Dendritic cell treated with granulocyte-macrophage colony-stimulating factor and Interleukin-4, amounts not matched to agents 40 ng/mL and 50 ng/mL, for 4 days (primary cell): ENCODE data around the gene COL4A6.

Experiments used
- H3K27ac Mint-ChIP-seq: one replicate; pipeline ENCODE4 v1.8.0; 2022; ENCODE audit warnings: mild to moderate bottlenecking, mixed read lengths
- H3K27me3 Mint-ChIP-seq: one replicate; pipeline ENCODE4 v1.8.0; 2022; ENCODE audit warnings: mild to moderate bottlenecking, mixed read lengths
- H3K36me3 Mint-ChIP-seq: one replicate; pipeline ENCODE4 v1.8.0; 2022; ENCODE audit warnings: low read depth, mixed read lengths
- H3K4me1 Mint-ChIP-seq: one replicate; pipeline ENCODE4 v1.8.0; 2022; ENCODE audit warnings: low read depth, mixed read lengths
- H3K4me3 Mint-ChIP-seq: one replicate; pipeline ENCODE4 v1.8.0; 2022; ENCODE audit warnings: mild to moderate bottlenecking, moderate library complexity, mixed read lengths
- H3K9me3 Mint-ChIP-seq: one replicate; pipeline ENCODE4 v1.8.0; 2022; ENCODE audit warnings: mixed read lengths
- intact Hi-C: fragments of 100-400 bp; cut with micrococcal nuclease; formaldehyde crosslinking; loops from one replicate; pipeline ENCODE4 v1.15.0; 2022

COL4A6 gene

DNA sequence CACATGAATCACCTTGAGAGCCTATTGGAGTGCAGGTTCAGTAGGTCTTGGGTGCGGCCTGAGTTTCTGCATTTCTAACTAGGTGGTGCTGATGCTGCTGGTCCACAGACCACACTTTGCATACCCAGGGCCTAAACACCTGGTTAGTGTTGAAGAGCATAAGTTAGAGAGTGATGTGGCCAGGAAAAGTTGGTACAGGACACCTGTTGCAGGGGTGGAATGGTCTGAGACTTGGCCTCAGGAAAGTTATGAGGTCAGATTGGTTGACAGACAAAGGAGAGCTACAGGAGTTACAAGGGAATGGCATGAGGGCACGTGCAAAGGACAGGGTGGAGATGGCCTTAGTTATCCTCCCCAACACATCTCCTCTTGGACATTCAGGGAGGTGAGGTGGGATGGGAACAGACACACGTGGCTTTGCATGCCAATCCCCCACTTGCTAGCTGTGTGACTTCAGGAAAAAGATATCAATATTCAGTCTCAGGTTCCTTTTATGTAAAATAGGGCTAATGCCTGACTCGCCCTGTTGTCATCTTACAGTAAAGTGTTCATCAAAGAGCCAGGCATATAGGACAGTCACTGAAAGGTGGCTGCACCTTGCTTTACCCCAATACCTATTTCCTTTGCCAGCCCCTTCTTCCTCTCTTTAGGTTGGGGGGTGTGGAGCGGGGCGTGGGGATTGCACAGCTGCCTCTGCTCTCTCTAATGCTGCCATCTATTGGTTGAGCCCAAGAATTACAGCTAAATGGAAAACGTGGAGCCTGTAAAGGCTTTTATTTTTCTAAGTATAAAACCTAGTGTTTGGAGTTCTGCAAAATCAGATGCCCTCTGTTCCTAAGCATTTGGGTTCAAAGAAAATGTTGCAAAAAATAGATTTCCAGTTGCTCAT lies 299.2 kb downstream of the COL4A6 start:
- intact Hi-C loops = loop anchor here (2.0 kb wide), 1 partner anchor 118 kb away; no protein-coding TSS in a partner anchor

DNA sequence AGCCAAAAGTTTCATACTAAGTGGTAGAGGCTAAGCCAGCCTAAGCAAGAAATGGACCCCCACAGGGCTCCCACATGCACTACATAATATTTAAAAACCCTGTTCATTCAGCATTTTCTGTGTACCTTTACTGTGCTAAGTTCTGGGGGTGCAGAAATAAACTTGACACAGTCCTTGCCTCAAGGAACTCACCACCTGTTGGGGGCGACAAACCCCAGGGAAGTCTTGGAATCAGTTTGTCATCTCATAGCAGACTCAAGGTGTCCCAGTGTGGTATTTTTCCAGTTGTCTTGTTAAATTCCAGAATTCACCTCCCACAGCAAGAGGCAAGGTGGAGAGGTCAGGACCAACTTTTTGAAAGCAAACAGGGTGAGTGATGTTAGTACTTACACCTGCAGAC lies 303.5 kb downstream of the COL4A6 start:
- no peaks in the 10 kb centered on the region for H3K4me1 Mint-ChIP-seq
- intact Hi-C loops = no loop called here
- no peak overlapping the region for H3K4me3 Mint-ChIP-seq
- no peaks in the 10 kb centered on the region for H3K9me3 Mint-ChIP-seq
- H3K27ac Mint-ChIP-seq = no peak overlapping the region
- no peaks in the 10 kb centered on the region for H3K27me3 Mint-ChIP-seq
- H3K36me3 Mint-ChIP-seq = peaks cover 59% of the 10 kb centered on the region

More for the DNA sequence above, 299.2 kb downstream of the COL4A6 start:
- H3K9me3 Mint-ChIP-seq = no peaks in the 10 kb centered on the region
- no peaks in the 10 kb centered on the region for H3K4me1 Mint-ChIP-seq
- H3K36me3 Mint-ChIP-seq = peaks cover 54% of the 10 kb centered on the region
- no peak overlapping the region for H3K27ac Mint-ChIP-seq
- H3K4me3 Mint-ChIP-seq = no peak overlapping the region
- H3K27me3 Mint-ChIP-seq = no peaks in the 10 kb centered on the region

GRCh38 chrX:108132876-108133275 lies 305.3 kb downstream of the COL4A6 start:
- Mint-ChIP-seq H3K27me3 (no peaks in the 10 kb centered on the region), H3K9me3 (no peaks in the 10 kb centered on the region), H3K4me3 (no peak overlapping the region), H3K4me1 (no peaks in the 10 kb centered on the region), H3K36me3 (peaks cover 51% of the 10 kb centered on the region), H3K27ac (no peak overlapping the region)
- intact Hi-C loops = no loop called here

- Mint-ChIP-seq H3K4me3 (no peak overlapping the region), H3K9me3 (no peaks in the 10 kb centered on the region), H3K27ac (no peak overlapping the region), H3K36me3 (peaks cover 51% of the 10 kb centered on the region), H3K27me3 (no peaks in the 10 kb centered on the region), H3K4me1 (no peaks in the 10 kb centered on the region)
- intact Hi-C loops = no loop called here
Measured at GRCh38 chrX:108132034-108132433, 306.2 kb downstream of the COL4A6 start.

GRCh38 chrX:108131471-108131870 lies 306.8 kb downstream of the COL4A6 start:
- Mint-ChIP-seq H3K27me3 (no peaks in the 10 kb centered on the region), H3K27ac (no peak overlapping the region), H3K36me3 (peaks cover 52% of the 10 kb centered on the region), H3K4me1 (no peaks in the 10 kb centered on the region), H3K9me3 (no peaks in the 10 kb centered on the region), H3K4me3 (no peak overlapping the region)
- intact Hi-C loops = no loop called here

DNA sequence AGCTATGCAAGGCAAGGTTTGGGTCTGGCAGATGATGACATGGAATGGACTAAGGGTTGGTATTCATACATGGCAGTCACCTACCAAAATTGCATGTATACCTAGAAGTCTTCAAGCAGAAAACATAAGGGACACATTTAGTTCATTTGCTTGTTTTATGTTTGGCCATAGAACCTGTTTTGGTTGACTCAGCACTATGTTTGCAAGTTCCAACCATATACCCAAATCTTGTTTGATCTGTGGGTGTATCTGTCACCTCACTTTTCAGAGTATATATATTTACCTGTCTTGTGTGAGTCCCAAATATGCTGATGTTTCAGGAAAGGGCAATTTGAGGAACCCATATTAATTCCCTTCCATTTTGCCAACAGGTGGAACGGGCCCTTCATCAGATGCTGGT lies 307.3 kb downstream of the COL4A6 start:
- no peaks in the 10 kb centered on the region for H3K9me3 Mint-ChIP-seq
- H3K27ac Mint-ChIP-seq = no peak overlapping the region
- H3K27me3 Mint-ChIP-seq = no peaks in the 10 kb centered on the region
- H3K4me3 Mint-ChIP-seq = no peak overlapping the region
- peaks cover 52% of the 10 kb centered on the region for H3K36me3 Mint-ChIP-seq
- intact Hi-C loops = no loop called here
- H3K4me1 Mint-ChIP-seq = no peaks in the 10 kb centered on the region

- peaks cover 34% of the 10 kb centered on the region for H3K36me3 Mint-ChIP-seq
- H3K4me1 Mint-ChIP-seq = no peaks in the 10 kb centered on the region
- H3K9me3 Mint-ChIP-seq = no peaks in the 10 kb centered on the region
- intact Hi-C loops = no loop called here
- no peak overlapping the region for H3K27ac Mint-ChIP-seq
- no peaks in the 10 kb centered on the region for H3K27me3 Mint-ChIP-seq
- H3K4me3 Mint-ChIP-seq = no peak overlapping the region
Measured at GRCh38 chrX:108127152-108127551, 311.1 kb downstream of the COL4A6 start.

- no peaks in the 10 kb centered on the region for H3K27me3 Mint-ChIP-seq
- intact Hi-C loops = no loop called here
Measured at GRCh38 chrX:108126661-108127060, 311.6 kb downstream of the COL4A6 start.

DNA sequence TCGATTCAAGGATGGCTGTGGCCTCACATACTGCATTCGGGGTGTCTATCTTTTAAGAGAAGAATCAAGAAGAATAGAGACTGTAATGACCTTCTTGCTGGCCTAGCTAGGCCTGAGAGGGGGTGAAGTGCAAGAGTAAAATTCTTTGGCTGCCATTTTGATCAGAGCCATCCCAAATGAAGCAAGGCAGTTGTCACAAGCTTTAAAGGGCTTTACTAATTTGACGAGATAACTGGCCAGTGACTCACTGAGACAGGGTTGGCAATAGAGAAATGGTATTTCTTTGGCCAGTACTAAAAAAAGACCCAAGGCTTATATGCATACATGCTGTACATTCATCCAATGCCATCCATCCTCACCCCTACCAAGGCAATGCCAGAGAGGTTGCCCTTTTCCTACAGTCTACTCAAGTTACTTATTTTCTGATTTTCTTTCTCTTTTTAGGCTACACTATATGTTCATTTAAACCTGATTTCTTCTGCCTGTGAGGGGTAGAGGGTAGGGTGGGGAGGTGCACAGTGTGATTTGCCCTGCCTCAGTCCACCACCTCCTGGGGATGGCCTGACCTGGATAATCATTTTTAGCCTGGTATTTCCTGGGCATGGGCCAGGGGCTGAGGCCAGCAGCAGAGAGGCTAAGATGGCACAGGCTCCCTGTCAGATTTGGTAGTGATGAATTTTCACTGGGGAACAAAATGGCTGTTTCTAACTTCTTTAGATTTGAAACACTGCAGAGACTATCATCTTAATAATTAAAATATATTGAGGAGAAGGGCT lies 314.4 kb downstream of the COL4A6 start:
- H3K4me1 Mint-ChIP-seq = no peaks in the 10 kb centered on the region
- no peaks in the 10 kb centered on the region for H3K9me3 Mint-ChIP-seq
- no peaks in the 10 kb centered on the region for H3K27me3 Mint-ChIP-seq
- H3K4me3 Mint-ChIP-seq = no peak overlapping the region
- intact Hi-C loops = no loop called here
- no peak overlapping the region for H3K27ac Mint-ChIP-seq
- H3K36me3 Mint-ChIP-seq = peaks cover 17% of the 10 kb centered on the region

More at GRCh38 chrX:108126661-108127060, 311.6 kb downstream of the COL4A6 start:
- Mint-ChIP-seq H3K4me3 (no peak overlapping the region), H3K9me3 (no peaks in the 10 kb centered on the region), H3K36me3 (peaks cover 29% of the 10 kb centered on the region), H3K4me1 (no peaks in the 10 kb centered on the region), H3K27ac (no peak overlapping the region)

- H3K27ac Mint-ChIP-seq = no peak overlapping the region
Measured at GRCh38 chrX:108122748-108123147, 315.5 kb downstream of the COL4A6 start.

DNA sequence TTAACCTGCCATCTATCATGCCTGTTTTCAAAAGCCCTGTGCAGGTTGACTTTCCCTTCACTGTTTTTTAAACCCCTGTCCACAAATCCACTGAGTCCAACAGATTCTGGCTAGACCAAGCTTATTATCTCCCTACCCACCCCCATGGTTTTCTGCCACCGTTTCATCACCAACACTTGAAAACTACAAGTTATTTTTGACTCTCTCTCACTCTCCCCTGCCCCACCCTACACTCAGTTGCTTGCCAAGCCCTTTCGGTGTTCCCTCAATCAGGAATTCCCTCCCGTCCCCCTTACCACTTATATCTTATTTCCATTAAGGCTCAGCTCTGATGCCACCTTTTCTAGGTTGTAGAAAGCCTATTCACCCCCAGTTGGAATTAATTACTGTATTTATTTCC lies 316.9 kb downstream of the COL4A6 start:
- no peaks in the 10 kb centered on the region for H3K27me3 Mint-ChIP-seq
- H3K9me3 Mint-ChIP-seq = no peaks in the 10 kb centered on the region
- H3K36me3 Mint-ChIP-seq = no peaks in the 10 kb centered on the region
- no peak overlapping the region for H3K4me3 Mint-ChIP-seq
- H3K4me1 Mint-ChIP-seq = no peaks in the 10 kb centered on the region
- intact Hi-C loops = no loop called here
- no peak overlapping the region for H3K27ac Mint-ChIP-seq

More at GRCh38 chrX:108122748-108123147, 315.5 kb downstream of the COL4A6 start:
- no peaks in the 10 kb centered on the region for H3K9me3 Mint-ChIP-seq
- intact Hi-C loops = no loop called here
- H3K4me1 Mint-ChIP-seq = no peaks in the 10 kb centered on the region
- peaks cover 12% of the 10 kb centered on the region for H3K36me3 Mint-ChIP-seq
- H3K27me3 Mint-ChIP-seq = no peaks in the 10 kb centered on the region
- no peak overlapping the region for H3K4me3 Mint-ChIP-seq

DNA sequence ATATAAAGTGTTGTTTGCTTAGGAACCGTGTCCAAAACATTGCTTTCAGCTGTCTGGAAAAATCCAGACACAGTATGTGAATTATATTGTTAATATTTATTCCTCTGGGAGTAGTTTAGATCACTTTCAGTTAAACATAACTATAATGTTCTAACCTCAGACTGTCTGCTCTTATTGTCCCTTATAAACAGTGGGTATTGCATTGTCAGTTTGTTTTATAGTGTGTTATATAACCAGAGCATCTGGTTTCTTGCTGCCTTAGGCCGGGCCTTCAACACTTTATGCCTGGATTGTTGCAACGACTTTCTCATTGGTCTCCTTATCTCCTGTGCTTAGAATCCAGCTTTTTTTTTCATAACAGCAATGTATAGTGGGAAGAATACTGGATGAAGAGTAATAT lies 320.2 kb downstream of the COL4A6 start:
- Mint-ChIP-seq H3K9me3 (peaks cover 8% of the 10 kb centered on the region), H3K27me3 (no peaks in the 10 kb centered on the region), H3K27ac (no peak overlapping the region), H3K36me3 (no peaks in the 10 kb centered on the region), H3K4me3 (no peak overlapping the region), H3K4me1 (no peaks in the 10 kb centered on the region)
- intact Hi-C loops = no loop called here

DNA sequence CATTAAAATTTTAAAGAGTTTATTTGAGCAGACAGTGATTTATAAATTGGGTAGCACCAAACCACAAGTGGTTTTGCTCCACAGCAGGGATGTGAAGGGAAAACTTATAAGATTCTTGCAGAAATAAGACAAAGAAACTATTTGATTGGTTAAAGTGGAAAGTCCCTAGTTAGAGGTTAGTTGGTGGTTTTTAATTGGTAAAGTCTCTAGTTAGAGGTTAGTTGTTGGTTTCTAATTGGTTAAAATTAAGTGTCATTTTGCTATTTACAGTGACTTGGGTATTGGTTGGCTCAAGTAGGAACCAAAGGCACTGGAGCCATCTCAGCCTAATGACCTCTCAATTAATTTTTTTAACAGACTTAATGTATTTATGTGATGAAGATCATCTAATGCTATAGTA lies 323.7 kb downstream of the COL4A6 start:
- Mint-ChIP-seq H3K4me3 (no peak overlapping the region), H3K27me3 (no peaks in the 10 kb centered on the region), H3K36me3 (no peaks in the 10 kb centered on the region), H3K9me3 (peaks cover 10% of the 10 kb centered on the region), H3K4me1 (no peaks in the 10 kb centered on the region), H3K27ac (no peak overlapping the region)
- intact Hi-C loops = no loop called here
